Measurements from ENCODE around the gene MRPL40.

The MRPL40 gene

GRCh38 chr22:19483481-19484244 is 51.3 kb downstream of the MRPL40 start:
- no peak for DNase-seq
